ENCODE data around the gene ARHGAP6.

- TF ChIP-seq CTCF (IDR thresholded peaks at IDR 0.05) (no peak), POLR2A (IDR thresholded peaks at IDR 0.05) (no peak)
Measured at GRCh38 chrX:11334165-11334564, 331.6 kb downstream of the ARHGAP6 start.

All from heart left ventricle (tissue), 13 donors.